NCI-H2107 treated with DMSO at 0.1 percent for 48 hours (cell line): ENCODE results near the gene TCF4.

Source experiments
- DNase-seq: peaks from one replicate; lab custom pipeline; 2025; ENCODE audit not compliant: unreplicated experiment; lab: John Stamatoyannopoulos, UW

The TCF4 gene

DNA sequence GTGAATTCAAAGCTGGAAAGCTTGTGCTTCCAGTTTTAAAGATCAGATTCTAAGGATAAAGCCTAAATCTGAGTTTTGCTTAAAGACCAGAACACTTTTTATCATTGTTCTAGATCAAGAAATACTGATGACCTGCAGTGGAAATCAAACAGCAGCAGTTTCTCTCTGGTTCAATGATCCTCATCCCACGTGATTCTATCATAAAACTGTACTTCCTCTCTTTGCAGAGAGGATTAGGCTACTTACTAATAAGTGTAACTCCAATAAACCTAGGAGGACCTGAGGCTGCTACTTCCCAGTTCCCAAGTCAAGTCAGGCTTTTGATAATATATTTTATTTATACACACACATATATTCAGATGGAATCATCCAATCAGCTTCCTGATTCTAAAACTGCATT is 81.9 kb downstream of the TCF4 start:
- DNase-seq, result no peak

DNA sequence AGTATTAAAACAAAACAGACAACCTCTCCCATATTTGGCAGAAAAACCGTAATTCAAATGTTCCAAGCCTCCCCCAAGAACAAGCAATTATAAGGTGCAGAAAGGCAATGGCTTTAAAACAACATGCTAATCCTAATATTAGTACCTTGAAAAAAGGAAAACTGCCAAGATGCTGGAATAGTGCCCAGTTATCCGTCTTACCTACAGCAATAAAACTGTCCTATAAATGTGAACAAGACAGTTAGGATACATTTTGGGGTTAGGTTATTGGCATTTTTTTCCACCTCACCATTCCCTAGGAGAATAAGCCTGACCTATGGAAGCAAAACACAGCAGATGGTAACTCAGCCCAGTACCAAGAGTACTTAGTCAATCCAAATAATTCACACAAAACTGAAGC is 83.2 kb downstream of the TCF4 start:
- no peak for DNase-seq

DNA sequence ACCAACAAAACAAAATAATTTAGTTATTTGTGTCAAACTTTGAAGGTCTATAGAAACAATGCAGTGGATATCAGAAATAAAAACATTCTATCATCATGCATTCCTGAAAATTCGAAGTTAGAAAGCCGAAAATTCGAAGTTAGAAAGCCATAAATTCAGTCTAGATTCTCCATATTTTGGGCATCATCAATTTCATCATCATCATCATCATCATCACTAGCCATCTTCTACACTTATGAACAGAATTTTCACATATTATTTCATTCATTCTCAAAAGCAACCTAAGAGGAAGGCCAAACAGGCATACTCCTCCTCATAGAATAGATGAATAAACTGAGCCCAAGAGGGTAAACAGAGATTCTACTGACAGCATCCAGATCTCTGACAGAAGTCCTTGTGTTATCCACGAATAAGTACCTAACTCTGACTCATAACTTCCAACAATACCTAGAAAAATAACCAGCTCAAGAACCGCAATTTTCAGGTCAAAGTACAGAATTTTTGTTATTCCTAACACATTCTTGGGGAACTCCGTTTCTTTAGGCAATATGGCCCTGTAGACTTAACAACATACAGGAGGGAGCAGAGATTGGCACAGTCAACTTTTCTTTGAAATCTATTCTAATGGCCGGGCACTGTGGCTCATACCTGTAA is 84.7 kb downstream of the TCF4 start:
- DNase-seq, result no peak

DNA sequence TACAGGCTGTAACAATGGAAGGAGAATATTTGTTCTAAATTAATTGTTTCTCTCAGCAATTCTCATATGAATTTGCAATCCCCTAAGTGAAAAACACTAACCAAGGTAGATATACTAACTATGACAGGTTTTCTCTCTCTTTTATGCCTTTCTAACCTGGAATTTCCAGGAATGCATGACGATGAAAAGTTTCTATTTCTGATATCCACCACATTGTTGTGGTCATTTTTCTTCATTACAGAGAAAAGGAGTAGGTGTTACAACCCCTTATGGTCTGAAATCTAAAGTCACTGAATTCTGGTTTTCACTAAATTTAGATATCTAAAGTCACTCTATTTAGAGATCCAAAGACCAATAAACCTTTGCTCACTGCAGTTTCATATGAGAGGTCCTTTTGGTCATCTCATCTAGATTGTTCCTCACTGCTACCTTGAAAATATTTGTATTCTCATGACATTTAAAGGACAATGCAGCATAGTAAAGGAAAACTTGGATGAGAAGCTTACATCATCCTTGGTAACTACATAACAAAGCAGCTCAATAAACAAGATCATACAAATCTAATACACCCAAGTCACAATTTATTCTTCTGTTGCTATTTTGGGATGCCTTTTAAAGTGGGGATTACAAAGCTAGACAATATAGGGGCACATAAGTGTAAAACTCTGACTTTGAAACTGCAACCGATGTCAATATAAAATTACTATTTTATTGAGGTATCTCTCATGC is 85.8 kb downstream of the TCF4 start:
- no peak for DNase-seq

- DNase-seq, result no peak
Observed at GRCh38 chr18:55501579-55501978, 86.4 kb downstream of the TCF4 start.

DNA sequence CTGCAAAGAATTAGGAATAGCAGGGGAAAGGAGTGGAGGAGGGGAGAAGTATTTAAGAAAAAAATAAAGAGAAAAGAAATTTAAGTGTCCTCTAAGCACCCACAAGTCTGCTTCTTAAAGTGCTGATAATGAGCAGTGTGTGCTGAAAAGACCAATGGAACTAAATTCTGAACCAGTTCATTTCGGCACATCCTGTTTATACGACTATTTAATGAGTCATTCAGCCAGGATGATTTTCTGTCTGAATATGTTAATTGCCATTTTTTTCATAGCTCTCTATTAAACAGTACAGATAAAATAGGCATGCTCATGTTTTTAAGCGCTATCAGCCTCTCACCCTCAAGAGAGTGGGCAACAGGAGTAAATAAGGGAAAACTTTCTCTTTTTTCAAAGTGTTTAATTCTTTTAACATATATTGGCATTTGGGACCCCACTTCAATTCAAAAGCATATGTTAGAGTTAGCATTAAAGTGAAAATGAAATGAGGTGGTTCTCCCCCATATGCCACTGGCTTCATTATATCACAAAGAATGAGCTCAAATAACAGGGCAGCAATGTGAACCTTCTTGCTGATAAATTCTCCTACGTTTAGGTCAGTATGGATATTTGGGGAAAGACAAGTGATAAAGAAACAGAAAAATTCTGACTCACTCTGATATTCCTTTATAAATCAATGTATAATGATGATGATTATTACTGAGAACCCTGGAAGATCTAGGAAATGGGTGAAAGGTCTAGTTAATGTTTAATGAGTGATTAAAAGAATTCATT is 87.5 kb downstream of the TCF4 start:
- no peak for DNase-seq

DNA sequence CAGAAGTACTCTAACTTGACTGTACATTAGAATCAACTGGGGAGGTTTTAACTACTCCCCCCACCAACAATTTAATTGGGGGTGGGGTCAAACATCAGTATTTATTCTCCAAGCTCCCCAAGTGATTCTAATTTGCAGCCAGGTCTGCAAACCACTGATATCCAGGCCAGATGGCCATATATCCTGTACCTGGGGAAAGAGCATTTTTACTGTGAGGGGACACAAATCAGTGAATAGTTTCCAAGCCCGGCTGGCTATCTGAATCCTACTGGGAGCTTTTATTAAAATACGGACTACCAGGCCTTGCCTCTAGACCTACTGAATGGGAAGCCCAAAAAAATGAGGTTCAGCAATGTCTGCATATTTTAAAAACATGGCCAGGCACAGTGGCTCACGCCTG is 88.5 kb downstream of the TCF4 start:
- DNase-seq, result no peak

DNA sequence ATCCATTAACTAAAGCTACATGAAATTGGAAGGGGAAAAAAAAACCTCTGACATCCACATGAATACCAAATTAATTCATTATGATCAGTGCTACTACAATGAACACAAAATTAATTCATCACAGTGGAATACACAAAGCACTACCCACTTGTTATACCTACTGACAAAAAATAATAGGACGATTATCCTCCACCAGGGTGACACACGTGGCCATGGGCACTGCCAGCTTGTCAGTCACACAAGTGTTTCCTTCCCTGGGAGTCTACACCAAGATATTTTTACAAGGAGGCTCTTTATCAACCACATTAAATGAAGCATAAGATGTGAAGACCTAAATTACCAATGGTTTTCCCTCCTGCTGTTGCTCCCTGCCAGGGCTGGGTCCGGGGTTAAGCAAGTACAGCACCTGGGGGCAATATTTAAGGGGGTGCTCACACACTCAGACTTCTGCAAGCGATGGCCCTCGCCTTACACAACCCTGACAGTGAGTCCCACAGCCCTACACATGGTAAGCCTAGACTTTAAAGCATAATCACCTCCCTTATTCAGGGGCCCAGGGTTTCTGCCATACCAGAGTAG is 90.1 kb downstream of the TCF4 start:
- peak; percentile 62 for DNase-seq

- DNase-seq, result no peak
Observed at GRCh38 chr18:55494899-55495298, 93.1 kb downstream of the TCF4 start.

GRCh38 chr18:55494441-55494840 is 93.6 kb downstream of the TCF4 start:
- DNase-seq, result no peak

GRCh38 chr18:55491616-55492015 is 96.4 kb downstream of the TCF4 start:
- peak; percentile 96 for DNase-seq

GRCh38 chr18:55489034-55489986 is 98.7 kb downstream of the TCF4 start:
- DNase-seq, result peak; percentile 98

GRCh38 chr18:55488473-55488872 is 99.5 kb downstream of the TCF4 start:
- DNase-seq, result peak; percentile 58

DNA sequence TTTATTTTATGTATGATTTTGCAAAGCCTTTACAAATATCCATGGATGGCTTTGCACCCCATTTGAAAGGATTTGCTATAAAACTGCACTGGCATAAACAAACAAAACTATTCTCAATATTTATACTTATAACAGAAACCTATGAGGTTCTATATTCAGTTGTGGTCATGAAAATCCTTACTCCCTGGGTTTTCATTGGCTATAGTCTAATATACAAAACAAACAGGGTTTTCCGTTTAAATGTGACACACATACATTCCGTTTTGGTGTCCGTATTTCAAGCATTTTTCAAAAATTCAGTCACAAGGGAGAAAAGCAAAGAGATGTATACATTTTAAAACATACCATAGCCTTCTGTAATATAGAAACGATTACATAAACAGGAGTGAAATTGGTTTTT is 100.0 kb downstream of the TCF4 start:
- no peak for DNase-seq

DNA sequence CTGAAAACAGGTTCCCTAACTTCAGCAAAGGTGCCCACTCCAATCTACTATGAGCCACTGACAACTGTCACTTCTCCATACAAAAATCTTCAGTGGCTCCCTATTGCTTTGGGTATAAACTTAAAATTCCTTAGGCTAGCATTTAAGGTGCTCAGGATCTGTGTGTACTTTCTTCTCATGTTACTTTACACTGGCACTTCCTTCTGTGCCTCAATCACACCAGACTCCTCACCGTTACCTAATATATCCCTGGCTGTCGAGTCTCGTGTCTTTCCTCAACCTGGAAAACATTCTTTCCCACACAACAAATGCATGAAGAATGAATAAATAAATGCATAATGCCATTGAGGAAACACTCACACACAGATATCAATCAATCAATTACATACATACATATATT is 101.1 kb downstream of the TCF4 start:
- DNase-seq, result no peak

DNA sequence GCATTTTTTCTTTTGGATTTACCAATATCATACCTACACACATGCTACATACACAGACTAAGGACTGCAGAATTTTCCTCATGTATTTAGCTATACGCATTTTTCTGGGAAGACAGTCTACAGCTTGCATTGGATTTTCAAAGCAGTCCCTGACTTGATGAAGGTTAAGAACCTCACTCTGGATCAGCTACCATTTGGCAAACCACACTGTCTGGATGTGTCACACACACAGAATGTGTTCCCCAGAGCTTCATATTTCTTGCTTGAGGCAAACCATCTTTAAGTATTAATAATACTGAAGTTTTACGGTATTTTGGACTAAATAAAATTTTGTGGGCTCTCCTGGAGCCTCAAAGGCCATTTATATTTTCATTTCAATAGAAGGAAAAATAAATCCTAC is 102.3 kb downstream of the TCF4 start:
- DNase-seq, result no peak

DNA sequence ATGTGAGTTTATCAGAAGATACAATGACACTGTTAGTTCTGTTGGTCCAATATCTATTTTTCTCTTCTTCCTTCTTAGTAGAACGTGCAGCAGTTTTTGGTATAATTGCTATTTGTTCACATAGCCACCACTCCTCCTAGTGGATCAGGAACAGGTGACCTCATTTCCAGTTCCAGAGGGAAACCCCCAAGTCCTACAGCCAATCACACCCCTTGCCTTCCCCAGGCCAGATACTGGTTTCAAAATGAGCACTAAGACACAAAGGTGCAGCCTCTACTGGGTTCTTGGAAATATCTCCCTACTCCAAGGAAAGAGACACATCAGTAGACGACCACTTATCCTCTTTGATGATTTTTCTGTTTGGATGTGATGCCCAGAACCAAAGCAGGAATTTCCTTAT is 103.2 kb downstream of the TCF4 start:
- DNase-seq, result no peak

- no peak for DNase-seq
Observed at GRCh38 chr18:55483266-55483871, 104.6 kb downstream of the TCF4 start.

DNA sequence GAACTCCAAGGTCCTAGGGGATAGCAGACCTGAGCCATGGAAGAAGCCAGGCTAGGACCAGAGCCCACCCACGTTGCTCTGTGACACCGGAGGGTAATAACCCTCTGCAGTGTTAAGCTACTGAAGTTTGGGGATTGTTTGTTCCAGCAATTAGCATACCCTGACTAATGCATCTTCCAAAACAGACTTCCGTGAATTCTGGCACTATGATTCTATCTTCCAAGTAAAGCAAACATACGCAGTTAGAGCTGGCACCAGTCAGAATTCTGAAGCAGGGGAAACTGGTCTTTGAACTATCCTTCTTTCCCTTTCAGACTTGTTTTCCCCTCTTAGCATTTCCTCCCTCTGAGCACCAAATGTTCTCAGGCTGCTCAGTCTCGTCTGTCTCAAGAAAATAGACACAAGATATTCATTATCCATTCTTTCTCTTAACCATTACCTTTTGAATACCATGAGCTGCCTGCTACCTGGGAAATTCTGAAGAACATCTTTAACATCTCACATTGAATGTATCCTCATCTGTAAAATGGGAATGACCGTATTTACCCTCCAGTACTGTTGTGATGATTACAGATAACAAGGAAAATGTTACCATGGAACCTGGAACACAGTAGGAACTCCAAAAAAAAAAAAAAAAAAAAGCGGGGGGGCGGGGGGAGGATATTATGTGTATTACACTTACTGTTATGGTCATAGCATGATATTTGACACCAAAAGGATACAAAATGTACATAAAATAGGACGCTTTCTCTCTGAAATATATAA is 108.2 kb downstream of the TCF4 start:
- no peak for DNase-seq
